NCI-H446 (cell line): ENCODE measurements around the gene CRYL1.

ENCODE experiments used
- DNase-seq, 2 experiments: peaks; one replicate each; lab custom pipeline; 2025; lab: John Stamatoyannopoulos, UW

The CRYL1 gene

DNA sequence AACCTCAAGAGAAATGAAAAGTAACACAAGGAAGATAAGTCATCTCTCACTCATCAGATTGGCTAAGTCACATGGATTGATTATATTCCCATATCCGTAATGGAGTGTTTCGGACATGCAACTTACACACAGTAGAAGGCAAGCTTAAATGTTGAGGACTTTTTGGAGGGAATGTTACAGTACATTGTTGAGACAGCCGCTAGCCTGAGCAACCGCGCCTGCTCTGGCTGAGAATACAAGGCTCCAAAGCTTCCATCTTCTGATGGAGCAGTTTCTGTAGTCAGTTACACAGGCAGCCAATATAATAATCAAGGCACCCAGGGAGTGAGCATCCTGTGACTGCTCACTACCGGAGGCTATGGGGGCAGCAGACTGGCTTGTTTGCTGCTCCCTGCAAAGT lies 1.0 kb upstream of the CRYL1 start:
- no peak for DNase-seq

DNA sequence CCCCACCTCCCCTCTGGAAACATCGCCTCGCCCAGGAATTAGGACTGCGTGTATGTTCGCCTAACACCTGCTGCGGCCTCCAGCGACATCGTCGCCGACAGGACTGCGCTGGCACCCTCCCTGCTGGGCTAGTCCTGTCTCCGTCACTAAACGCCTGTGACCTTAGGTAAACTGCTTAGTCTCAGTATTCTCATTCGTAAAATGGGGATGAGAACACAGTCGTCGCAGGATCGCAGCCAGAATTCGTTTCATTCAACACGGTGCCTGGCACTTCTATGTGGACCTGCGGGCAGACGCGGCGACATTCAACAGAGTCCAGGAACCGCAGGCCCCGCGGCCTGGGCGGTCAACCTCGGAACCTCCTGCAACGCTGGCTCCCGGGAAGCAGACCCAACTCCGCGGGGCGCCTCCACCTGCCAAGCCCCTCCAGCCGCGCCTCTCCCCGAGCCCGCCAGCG lies 485 bp downstream of the CRYL1 start:
- DNase-seq = no peak

DNA sequence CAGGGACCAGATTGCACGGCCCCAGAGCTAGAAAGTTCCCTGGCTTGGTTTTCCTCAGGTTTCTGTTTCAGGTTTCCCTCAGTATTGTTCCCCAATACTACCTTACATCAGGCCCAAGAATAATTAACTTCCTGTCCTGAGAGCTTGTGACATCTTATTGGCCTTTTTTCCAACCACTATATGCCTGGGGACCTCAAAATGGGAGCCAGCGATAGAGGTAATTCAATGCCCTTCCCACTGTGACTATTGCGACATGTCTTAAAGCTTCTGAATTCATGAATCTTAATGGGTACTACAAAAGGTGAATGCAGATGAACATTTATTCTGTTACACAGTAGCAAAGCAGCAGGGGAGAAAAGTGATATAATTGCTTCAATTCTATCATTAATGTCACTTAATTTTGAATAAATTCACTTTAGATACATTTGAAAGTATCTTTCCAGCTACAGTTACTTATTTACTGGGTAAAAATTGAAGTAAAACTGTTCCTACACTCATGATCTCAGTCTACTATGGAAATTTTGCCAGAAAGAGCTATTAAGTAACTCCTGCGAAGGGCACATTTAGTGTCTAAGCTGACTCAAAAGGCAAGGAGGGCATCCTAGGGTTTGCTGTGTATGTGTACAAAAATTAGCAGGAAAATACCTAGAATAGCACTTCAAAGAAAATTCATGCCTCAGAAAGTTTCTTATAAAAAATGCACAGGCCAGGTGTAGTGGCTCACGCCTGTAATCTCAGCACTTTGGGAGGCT lies 4.1 kb downstream of the CRYL1 start:
- DNase-seq = no peak

DNA sequence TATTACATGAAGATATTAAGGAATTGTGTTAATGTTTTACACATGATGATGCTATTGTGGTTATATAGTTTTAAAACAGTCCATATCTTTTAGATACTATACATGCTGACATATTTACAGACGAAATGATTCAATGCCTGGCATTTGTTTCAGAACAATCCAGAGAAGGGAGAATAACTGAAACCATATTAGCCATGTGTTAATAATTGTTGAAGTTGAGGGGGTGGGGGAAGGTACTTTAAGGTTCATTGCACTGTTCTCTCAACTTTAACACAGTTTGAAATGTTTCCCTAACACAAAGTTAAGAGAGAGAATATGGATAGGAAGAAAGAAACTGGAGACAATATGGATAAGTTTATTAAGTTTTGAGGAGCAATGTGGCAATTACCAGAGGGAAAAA lies 5.8 kb downstream of the CRYL1 start:
- DNase-seq = no peak

DNA sequence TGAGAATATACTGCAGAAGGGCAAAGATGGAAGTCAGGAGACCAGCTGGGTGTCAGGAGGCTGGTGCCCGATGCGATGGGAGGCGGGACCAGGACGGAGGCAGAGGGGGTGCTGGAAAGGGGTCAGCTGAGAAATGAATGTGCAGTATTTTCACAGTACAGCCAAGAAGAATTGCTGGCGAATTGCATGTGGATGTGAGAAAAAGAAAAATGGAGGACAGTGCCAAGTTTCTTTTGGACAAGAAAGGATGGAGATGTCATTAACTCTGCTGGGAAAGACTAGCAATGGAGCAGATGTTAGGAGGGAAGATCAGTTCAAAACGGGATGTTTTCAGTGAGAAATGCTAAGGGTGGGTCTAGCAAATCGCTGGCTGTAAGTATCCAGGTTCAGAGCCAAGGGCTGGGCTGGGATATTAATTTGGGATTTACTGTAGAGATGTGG lies 7.0 kb downstream of the CRYL1 start:
- DNase-seq = peak in 1 of 2 experiments; percentile 44

DNA sequence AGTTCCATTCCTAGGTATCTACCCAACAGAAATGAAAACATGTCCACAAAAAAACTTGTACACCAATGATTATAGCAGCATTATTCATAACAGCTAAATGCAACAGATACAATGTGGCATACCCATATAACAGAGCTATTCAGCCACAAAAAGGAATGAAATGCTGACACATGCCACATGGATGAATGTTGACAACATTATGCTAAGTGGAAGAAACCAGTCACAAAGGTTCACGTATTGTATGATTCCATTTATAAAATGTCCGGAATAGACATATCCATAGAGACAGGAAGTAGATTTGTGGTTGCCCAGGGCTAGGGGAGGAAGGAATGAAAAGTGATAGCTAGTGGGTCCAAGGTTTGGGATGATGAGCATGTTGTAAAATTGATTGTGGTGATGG lies 10.8 kb downstream of the CRYL1 start:
- DNase-seq = no peak

DNA sequence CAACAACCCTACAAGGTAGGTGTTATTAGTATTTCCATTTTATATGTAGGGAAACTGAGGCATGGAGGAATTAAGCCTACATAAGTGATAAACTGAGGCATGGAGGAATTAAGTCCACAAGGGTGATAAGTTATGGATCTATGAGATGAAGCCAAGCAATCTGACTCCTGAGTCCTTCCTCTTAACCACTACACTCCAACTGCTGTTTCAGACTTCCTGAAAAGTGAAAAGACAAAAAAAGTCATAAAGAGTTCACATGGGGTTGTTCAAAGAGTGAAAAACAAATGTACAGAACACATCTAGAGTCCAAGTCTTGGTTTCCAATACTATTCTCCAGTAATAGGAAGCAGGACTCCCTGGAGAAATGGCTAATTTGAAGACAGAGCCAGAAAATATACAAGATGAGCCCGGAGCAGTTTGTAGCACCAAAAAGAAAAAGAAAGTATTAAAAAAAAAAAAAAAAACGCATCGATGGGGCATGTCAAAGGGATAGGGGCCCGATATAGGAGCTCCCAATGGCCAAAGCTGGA lies 12.1 kb downstream of the CRYL1 start:
- no peak for DNase-seq

DNA sequence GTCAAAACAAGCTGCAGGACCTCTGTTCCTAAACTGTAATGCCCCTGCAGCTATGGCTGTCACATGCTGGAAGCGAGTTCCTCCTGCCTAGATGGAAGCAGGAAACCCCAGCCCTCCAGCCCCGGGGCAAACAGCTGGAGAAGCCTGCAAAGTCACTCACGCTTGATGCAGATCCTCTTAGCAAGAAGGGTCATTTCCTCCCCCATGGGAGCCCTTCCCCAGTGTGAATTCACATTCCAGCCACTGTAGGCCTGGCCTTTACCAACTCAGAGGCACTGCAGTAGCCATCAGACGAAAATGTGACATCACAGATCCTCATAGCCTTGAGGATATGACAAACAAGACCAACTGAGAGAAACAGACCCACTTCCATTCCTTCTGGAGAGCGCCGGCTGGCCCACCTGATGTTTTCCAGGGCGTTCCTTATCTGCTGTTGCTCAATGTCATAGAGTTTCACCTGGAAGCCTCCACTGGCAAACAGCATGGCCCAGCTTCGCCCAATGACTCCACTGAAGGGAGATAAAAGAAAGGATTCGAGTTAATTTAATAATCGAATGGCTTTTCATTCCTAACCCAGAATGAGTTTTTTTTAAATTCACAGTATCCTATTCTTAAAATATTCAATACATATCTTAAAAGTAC lies 13.5 kb downstream of the CRYL1 start:
- DNase-seq = no peak

DNA sequence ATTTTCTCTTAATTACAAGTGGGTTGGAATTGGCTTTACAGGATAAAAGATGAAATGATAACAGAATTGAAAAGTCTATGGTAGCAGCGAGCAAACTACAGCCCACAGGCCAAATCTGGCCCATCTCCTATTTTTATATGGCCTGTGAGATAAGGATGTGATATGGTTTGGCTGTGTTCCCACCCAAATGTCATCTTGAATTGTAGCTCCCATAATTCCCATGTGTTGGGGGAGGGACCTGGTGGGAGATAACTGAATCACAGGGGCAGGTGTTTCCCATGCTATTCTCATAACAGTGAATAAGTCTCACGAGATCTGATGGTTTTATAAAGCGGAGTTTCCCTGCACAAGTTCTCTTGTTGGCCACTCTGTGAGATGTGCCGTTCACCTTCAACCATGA lies 19.0 kb downstream of the CRYL1 start:
- no peak for DNase-seq

DNA sequence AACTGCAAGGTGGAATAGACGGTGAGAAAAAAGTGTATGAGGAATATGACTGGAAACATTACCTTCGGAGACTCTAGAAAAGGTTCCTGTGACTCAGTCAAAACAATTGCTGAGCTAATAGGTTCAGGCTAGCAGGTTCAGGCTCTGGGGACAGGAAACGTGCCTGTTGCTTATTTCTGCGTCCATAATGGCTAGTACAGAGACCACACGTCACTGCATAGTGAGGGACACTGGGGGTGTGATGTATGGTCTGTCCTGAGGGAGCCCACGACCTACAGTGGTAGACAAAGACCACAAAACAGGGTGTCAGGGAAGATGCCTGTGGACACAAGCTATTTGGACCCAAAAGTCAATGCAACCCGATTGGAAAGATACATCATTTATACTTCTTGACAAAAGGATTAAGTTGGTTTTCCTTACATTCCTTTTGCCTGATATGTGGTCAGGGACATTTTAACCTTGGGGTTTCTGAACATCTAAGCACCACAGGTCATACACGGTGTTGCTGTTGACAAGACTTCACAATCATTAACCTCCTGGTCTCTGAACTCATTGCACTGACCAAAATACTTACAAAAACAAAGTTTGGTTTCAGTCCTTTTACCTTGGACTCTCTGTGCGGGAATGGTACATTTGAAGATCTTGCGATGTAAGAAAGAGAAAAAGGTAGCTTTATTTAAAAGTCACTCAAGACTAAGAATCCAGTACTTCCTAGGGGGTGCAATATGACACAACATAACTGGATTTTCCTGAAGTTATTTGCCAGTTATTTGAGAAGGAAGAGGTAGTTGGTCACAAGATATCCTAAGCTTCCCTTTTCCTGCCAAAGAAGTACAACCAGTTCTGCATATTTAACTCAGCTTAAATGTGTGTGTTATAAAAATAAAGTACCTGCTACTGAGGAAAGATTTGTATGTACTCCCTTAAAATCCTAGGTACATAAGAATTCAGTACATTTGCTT lies 20.0 kb downstream of the CRYL1 start:
- no peak for DNase-seq

DNA sequence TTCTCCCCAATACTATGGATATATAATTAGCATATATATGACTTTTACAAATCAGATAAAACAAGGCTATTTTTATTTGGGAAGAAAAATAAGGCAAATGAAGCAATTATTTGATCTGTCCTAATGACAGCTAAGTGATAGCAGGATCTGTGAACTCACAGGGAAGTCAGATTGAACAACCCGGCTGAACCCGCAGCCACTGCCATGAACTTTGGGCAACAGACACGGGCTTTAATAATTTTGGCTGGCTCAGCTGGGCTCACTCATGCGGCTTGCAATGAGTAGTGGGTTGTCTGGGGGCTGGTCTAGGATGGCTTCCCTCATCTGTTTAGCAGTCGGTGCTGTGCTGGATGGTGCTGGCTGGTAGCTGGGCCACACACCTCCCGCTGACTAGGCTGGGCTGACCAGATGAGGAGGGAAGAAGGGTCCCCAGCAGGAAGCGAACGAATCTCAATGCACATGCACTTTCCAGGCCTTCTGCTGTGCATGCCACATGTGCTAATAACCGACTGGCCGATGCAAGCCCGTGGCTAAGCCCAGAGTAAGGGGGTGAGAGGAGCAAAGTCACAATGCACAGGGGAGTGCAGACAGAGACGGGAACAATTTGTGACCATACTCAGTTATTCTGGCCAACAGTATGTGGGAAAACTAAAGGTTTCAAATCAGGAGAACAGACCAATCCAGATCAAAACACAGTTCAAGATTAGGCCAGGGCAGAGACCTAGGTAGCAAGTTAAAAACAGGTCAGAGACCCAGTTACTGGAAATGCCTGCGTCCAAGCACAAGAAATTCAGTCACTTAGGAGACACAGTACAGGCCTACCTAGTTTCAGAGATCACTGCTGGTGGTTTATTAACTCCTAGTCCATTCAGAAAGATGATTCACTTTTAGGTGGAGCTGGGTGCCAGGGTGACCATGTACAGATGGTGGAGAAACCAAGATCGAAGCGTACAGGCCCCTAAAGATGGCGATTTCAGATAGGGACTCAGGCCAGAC lies 22.3 kb downstream of the CRYL1 start:
- DNase-seq = no peak

DNA sequence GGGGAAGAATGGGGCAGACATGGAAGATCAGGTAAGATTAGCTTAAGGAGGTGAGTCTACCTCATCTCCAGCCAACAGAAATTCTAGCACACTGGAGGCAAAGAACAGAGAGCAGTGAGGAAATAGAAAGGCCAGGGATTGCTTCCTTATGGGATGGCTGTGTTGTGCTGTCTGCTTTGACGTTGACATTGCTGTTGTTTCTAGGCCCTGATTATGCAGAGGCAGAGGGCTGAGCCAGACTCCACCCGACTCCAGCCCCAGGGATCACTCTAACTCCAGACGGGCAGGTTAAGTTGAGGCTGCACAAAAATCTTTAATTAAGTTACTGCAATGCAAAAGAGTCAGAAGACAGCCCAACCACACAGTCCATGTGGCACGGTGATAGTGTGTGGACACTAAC lies 24.1 kb downstream of the CRYL1 start:
- DNase-seq = no peak

DNA sequence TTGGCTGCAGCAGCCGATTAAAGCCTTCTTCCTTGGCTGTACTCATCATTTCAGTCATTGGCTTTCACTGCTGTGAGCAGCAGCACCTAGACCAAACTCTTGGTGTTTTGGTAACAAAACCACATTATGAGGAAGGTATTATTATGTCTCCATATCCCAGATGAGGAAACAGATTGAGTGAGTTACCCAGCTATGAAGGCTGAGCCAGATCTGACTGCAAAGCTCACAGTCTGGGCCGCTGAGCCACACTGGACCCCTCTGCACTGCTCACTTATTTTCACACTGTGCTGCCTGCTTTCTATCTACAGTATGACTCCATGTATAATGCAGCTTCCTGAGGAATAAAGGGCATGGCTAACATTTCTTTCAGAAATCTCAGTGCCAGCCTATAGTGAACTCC lies 24.5 kb downstream of the CRYL1 start:
- no peak for DNase-seq

DNA sequence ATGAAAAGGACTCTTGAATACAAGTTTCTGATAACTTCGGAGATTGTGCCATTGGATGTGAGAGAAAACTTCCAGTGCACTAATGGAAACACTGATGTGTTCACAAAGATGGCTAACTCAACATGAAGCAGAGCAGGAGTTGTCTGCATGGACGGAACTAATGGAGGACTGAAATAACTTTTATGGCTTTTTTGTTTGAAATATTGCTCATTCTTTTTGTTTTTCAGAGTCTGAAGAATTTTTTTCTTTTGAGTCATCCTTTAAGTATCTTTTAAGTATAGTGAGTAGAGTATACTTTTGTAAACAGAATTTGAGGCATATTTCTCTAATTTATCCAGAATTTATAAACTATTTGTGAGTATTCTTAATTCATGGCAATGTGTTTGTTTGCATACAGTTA lies 25.7 kb downstream of the CRYL1 start:
- no peak for DNase-seq

DNA sequence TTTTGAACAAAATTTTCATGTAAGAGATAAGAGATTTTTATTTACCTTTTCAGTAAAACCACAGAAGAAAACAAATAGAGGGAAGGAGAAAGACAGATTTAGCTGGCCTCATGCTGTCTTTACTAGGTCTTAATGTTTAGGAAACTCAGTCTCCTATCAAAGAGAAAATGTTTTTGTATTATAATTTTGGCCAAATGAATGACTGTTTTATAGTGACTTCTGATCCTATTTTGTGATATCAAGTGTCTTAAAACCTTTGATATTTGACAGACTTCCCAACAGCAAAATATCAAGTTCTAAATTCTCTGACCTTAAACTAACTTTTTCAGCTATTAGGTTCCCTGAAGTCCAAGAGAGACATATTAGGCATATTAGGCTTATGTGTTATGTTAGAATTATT lies 27.0 kb downstream of the CRYL1 start:
- no peak for DNase-seq

DNA sequence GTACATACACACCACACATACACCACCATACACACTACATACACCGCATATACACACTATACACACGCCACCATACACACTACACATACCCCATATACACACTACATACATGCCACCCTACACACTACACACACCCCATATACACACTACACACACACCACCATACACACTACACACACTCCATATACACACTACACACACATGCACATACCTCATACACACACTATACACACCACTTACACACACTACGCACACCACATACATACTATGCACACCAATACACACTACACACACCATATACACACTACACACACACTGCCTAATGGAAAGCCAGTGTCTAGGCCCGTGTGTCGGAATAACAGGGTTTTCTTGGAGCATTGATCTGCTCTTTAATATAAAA lies 27.5 kb downstream of the CRYL1 start:
- no peak for DNase-seq

DNA sequence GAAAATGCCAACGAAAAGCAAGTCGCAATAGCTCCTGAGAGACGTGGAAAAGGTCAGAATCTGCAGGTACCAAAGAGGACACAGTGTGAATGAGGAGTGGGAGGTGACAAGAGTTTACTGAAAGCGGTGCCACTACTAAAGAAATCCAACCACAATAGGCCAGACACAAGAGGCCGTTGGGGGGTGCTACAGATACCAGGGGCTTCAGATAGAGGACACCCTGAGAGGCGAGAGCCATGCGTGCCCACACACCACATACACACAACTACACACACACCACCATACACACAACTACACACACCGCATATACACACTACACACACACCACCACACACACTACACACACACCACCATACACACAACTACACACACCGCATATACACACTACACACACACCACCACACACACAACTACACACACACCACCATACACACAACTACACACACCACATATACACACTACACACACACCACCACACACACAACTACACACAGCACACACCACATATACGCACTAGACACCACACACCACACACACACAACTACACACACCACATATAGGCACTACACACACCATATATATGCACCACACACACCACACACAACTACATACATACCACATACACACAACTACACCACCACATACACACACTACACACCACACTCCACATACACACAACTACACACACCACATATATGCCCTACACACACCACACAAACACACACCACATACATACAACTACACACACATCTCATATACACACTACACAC lies 28.5 kb downstream of the CRYL1 start:
- DNase-seq = no peak

DNA sequence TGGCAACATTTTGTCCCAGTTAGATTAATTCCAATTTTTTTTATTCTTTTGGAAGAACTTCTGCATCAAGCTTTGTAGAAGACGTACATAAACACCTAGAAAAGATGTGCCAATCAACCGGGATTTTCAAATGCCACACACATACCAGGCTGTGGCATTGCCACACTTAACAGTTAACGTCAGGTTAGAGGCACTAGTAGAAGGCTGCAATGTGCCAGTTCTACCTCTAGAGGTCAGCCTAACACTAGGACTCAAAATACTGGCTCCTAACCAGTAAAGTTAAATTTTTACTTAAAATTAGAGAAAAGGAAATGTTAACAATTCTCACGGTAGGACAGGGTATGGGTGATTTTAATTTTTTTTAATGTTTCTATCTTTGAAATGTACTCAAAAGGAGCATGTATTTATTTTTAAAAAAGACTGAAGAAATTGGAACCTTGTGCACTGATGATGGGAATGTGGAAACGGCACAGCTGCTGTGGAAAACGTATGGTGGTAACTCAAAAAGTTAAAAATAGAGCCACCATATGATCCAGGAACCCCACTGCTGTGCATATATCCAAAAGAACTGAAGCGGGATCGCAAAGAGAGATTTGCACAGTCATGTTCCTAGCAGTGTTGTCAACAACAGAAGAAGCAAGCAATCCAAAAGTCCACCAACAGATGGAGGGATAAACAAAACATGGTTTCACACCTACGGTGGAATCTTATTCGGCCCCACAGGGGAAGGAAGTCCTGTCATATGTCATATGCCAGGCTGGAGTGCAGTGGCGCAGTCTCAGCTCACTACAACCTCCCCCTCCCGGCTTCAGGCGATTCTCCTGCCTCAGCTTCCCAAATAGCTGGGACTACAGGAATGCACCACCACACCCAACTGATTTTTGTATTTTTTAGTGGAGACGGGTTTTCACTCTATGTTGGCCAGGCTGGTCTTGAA lies 30.3 kb downstream of the CRYL1 start:
- peak; percentile 39 to 78 for DNase-seq

DNA sequence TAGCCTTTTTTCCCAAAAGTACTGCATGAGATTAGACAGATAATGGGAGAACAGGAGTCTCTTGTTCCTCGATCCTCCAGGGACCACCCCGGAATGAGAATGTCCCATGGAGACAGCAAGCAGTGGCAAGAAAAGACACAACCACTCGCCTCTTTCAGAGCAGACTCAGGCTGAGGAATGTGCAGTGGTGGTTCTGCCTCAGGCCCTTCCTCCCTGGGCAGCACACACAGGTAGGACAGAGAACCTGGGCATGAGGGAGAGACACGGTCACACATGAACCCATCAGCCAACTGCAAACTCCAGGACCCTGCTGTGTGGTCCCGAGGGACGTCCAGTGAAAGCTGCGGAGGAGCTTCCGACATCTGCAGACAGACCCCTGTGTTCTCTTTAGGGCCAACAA lies 31.0 kb downstream of the CRYL1 start:
- DNase-seq = no peak
